Measurements from ENCODE around the gene SEMA4D.

The SEMA4D gene

GRCh38 chr9:89493671-89494070 lies 4.2 kb downstream of the SEMA4D start:
- no peak for DNase-seq
- Histone ChIP-seq H3K36me3 (replicated peaks) (no peaks in the 10 kb centered on the region), H3K27me3 (replicated peaks) (peaks cover 5% of the 10 kb centered on the region), H3K27ac (no peak overlapping the region), H3K4me3 (ENCODE audit: low read depth, low read length) (no peak overlapping the region)
- in situ Hi-C loops (cut with HindIII; ENCODE audit: low pct_ligation_motif_present, low sequenced_read_pairs) = no loop called here
- no peak for TF ChIP-seq CTCF (IDR thresholded peaks at IDR 0.05; ENCODE audit: low read depth, low read length, missing control alignments)

- in situ Hi-C loops (cut with HindIII; ENCODE audit: low pct_ligation_motif_present, low sequenced_read_pairs) = no loop called here
- no peak overlapping the region for H3K4me3 ChIP-seq (ENCODE audit: low read depth, low read length)
- no peak overlapping the region for H3K27ac ChIP-seq
Observed at GRCh38 chr9:89493181-89493580, 4.7 kb downstream of the SEMA4D start.

GRCh38 chr9:89492586-89492985 lies 5.3 kb downstream of the SEMA4D start:
- Histone ChIP-seq H3K27ac (no peak overlapping the region), H3K4me3 (ENCODE audit: low read depth, low read length) (no peak overlapping the region)
- in situ Hi-C loops (cut with HindIII; ENCODE audit: low pct_ligation_motif_present, low sequenced_read_pairs) = no loop called here

More at GRCh38 chr9:89493181-89493580, 4.7 kb downstream of the SEMA4D start:
- no peak for TF ChIP-seq CTCF (IDR thresholded peaks at IDR 0.05; ENCODE audit: low read depth, low read length, missing control alignments)
- no peak for DNase-seq
- Histone ChIP-seq H3K27me3 (replicated peaks) (peaks cover 5% of the 10 kb centered on the region), H3K36me3 (replicated peaks) (no peaks in the 10 kb centered on the region)

GRCh38 chr9:89491694-89492093 lies 6.2 kb downstream of the SEMA4D start:
- Histone ChIP-seq H3K4me3 (ENCODE audit: low read depth, low read length) (no peak overlapping the region), H3K27ac (no peak overlapping the region), H3K27me3 (replicated peaks) (peaks cover 2% of the 10 kb centered on the region), H3K36me3 (replicated peaks) (no peaks in the 10 kb centered on the region)
- TF ChIP-seq CTCF (IDR thresholded peaks at IDR 0.05; ENCODE audit: low read depth, low read length, missing control alignments) = no peak
- in situ Hi-C loops (cut with HindIII; ENCODE audit: low pct_ligation_motif_present, low sequenced_read_pairs) = no loop called here
- no peak for DNase-seq

More at GRCh38 chr9:89492586-89492985, 5.3 kb downstream of the SEMA4D start:
- H3K36me3 ChIP-seq (replicated peaks) = no peaks in the 10 kb centered on the region
- DNase-seq = no peak
- no peak for TF ChIP-seq CTCF (IDR thresholded peaks at IDR 0.05; ENCODE audit: low read depth, low read length, missing control alignments)
- H3K27me3 ChIP-seq (replicated peaks) = peaks cover 5% of the 10 kb centered on the region

GRCh38 chr9:89489548-89490530 lies 8.1 kb downstream of the SEMA4D start:
- H3K36me3 ChIP-seq (replicated peaks) = no peaks in the 10 kb centered on the region
- in situ Hi-C loops (cut with HindIII; ENCODE audit: low pct_ligation_motif_present, low sequenced_read_pairs) = no loop called here
- DNase-seq = no peak
- no peak overlapping the region for H3K27ac ChIP-seq
- no peaks in the 10 kb centered on the region for H3K27me3 ChIP-seq (replicated peaks)
- no peak for TF ChIP-seq CTCF (IDR thresholded peaks at IDR 0.05; ENCODE audit: low read depth, low read length, missing control alignments)
- H3K4me3 ChIP-seq (ENCODE audit: low read depth, low read length) = no peak overlapping the region

Data from brain microvascular endothelial cell (primary cell).